GM18511 (cell line): ENCODE results near the gene TMEM163.
"Not testable (repeated sequence)": the region's sequence is repeated elsewhere in the genome, so short reads cannot be mapped to it uniquely, and the experiment has no call there.

Experiments used
- ATAC-seq: cut with Tn5 transposase; IDR thresholded peaks from one replicate; pipeline ENCODE4 v1.9.1; 2021; ENCODE audit warnings: mild to moderate bottlenecking, moderate library complexity; ENCODE audit not compliant: unreplicated experiment

Gene TMEM163

GRCh38 chr2:134499307-134499926 lies 219.4 kb downstream of the TMEM163 start:
- ATAC-seq = no peak

- ATAC-seq = no peak
These were observed 220.1 kb downstream of the TMEM163 start for GRCh38 chr2:134498654-134499053.

- no peak for ATAC-seq
These were observed 225.0 kb downstream of the TMEM163 start for GRCh38 chr2:134493797-134494196.

- no peak for ATAC-seq
These were observed 226.9 kb downstream of the TMEM163 start for GRCh38 chr2:134491771-134492441.

GRCh38 chr2:134491022-134491421 lies 227.8 kb downstream of the TMEM163 start:
- ATAC-seq = no peak

- ATAC-seq = no peak
These were observed 228.2 kb downstream of the TMEM163 start for GRCh38 chr2:134490559-134490958.

- no peak for ATAC-seq
These were observed 228.9 kb downstream of the TMEM163 start for GRCh38 chr2:134489732-134490384.

GRCh38 chr2:134482766-134483340 lies 235.9 kb downstream of the TMEM163 start:
- no peak for ATAC-seq

GRCh38 chr2:134482131-134482723 lies 236.6 kb downstream of the TMEM163 start:
- no peak for ATAC-seq

GRCh38 chr2:134479696-134480330 lies 239.0 kb downstream of the TMEM163 start:
- no peak for ATAC-seq

- ATAC-seq = not testable (repeated sequence)
These were observed 241.8 kb downstream of the TMEM163 start for GRCh38 chr2:134476982-134477381.

- no peak for ATAC-seq
These were observed 248.1 kb downstream of the TMEM163 start for GRCh38 chr2:134470561-134471168.

GRCh38 chr2:134469516-134470115 lies 249.2 kb downstream of the TMEM163 start:
- ATAC-seq = no peak

- no peak for ATAC-seq
These were observed 250.0 kb downstream of the TMEM163 start for GRCh38 chr2:134468776-134469175.

- ATAC-seq = no peak
These were observed 250.6 kb downstream of the TMEM163 start for GRCh38 chr2:134468164-134468563.

GRCh38 chr2:134466141-134466540 lies 252.7 kb downstream of the TMEM163 start:
- no peak for ATAC-seq

GRCh38 chr2:134465228-134466105 lies 253.3 kb downstream of the TMEM163 start:
- no peak for ATAC-seq

GRCh38 chr2:134463699-134464022 lies 255.1 kb downstream of the TMEM163 start:
- no peak for ATAC-seq
